NCI-H2196 treated with DMSO at 0.1 percent for 48 hours (cell line): ENCODE data around the gene TBX2.
"Not testable (repeated sequence)": the region's sequence is repeated elsewhere in the genome, so short reads cannot be mapped to it uniquely, and the experiment has no call there.

Experiments used
- DNase-seq: peaks from one replicate; lab custom pipeline; 2025; ENCODE audit not compliant: unreplicated experiment; lab: John Stamatoyannopoulos, UW

The TBX2 gene

GRCh38 chr17:61399131-61400065 is at the start of gene TBX2:
TSS of gene TBX2 (plus strand) at chr17:61399843. CDS start at chr17:61400177, 334 bp downstream.
- DNase-seq = no peak

GRCh38 chr17:61351745-61352407 is 47.8 kb upstream of the TBX2 start:
- DNase-seq = no peak

GRCh38 chr17:61352408-61352770 is 47.3 kb upstream of the TBX2 start:
- no peak for DNase-seq

GRCh38 chr17:61352781-61353491 is 46.7 kb upstream of the TBX2 start:
- no peak for DNase-seq

- DNase-seq = no peak
Measured at GRCh38 chr17:61353615-61354014, 46.0 kb upstream of the TBX2 start.

- no peak for DNase-seq
Measured at GRCh38 chr17:61354895-61355874, 44.5 kb upstream of the TBX2 start.

GRCh38 chr17:61357061-61357460 is 42.6 kb upstream of the TBX2 start:
- not testable (repeated sequence) for DNase-seq

GRCh38 chr17:61359513-61359912 is 40.1 kb upstream of the TBX2 start:
- DNase-seq = not testable (repeated sequence)

GRCh38 chr17:61360318-61360943 is 39.2 kb upstream of the TBX2 start:
- no peak for DNase-seq

GRCh38 chr17:61361084-61361483 is 38.6 kb upstream of the TBX2 start:
- no peak for DNase-seq

GRCh38 chr17:61362396-61362795 is 37.2 kb upstream of the TBX2 start:
- DNase-seq = no peak

- DNase-seq = no peak
Measured at GRCh38 chr17:61362852-61363600, 36.6 kb upstream of the TBX2 start.

- DNase-seq = no peak
Measured at GRCh38 chr17:61363601-61364462, 35.8 kb upstream of the TBX2 start.

GRCh38 chr17:61364463-61364846 is 35.2 kb upstream of the TBX2 start:
- no peak for DNase-seq

- DNase-seq = no peak
Measured at GRCh38 chr17:61366076-61366714, 33.4 kb upstream of the TBX2 start.

- DNase-seq = no peak
Measured at GRCh38 chr17:61366715-61367413, 32.8 kb upstream of the TBX2 start.
